HCT116 (cell line): ENCODE measurements around the gene TRMT13. TPM values are rescaled to one million over a fixed set of nuclear protein-coding genes. Genes with fewer than 3 reads are reported as not detected.

ENCODE experiments used
- total RNA-seq: library from RNA; stranded (reverse); gene quantifications from one replicate; pipeline ENCODE4 v1.2.1, GENCODE V29; 2021; ENCODE audit not compliant: unreplicated experiment

The TRMT13 gene
- total RNA-seq, 1 experiment from 2014 or later = 13.2 TPM

Other genes with a start within 250 kb of the TRMT13 start
- 21.6 TPM for gene SLC35A3, start 163.2 kb upstream of the TRMT13 start, total RNA-seq
- 13.7 TPM for gene SASS6, start 233 bp upstream of the TRMT13 start, total RNA-seq
- gene LRRC39, start 45.1 kb downstream of the TRMT13 start, total RNA-seq = 0.54 TPM
- gene DBT, start 116.7 kb downstream of the TRMT13 start, total RNA-seq = 14.0 TPM
- 26.5 TPM for gene RTCA, start 133.1 kb downstream of the TRMT13 start, total RNA-seq
- 5.1 TPM for gene CDC14A, start 219.3 kb downstream of the TRMT13 start, total RNA-seq